ENCODE data around the gene CLN3. TPM values are rescaled to one million over a fixed set of nuclear protein-coding genes. Genes with fewer than 3 reads are reported as not detected.
A peak's percentile ranks its signal among the peaks of the same experiment; 100 is the strongest.

CLN3 gene
- 10 to 100 TPM; 14.9 to 19.3 TPM for polyA plus RNA-seq

- Histone ChIP-seq H3K9me3 (ENCODE audit: control insufficient read depth in 2 of 2, insufficient read depth in 1 of 2, low read depth in 1 of 2, low read length in 1 of 2) (no peaks in the 10 kb centered on the region), H3K27me3 (ENCODE audit: control insufficient read depth in 1 of 2, insufficient read depth in 2 of 2, low read length in 2 of 2) (no peaks in the 10 kb centered on the region), H3K4me1 (ENCODE audit: control insufficient read depth in 2 of 2, insufficient read depth in 2 of 2, low read length in 1 of 2) (no peaks in the 10 kb centered on the region), H3K36me3 (ENCODE audit: control insufficient read depth in 2 of 2, insufficient read depth in 2 of 2, low read length in 1 of 2) (peaks cover 0 to 13% of the 10 kb centered on the region in 2 donors), H3K27ac (ENCODE audit: low read depth in 2 of 2, low read length in 1 of 2) (peak within 1 kb of the TSS; percentile 96 to 99), H3K4me3 (ENCODE audit: low read depth in 1 of 2, low read length in 2 of 2) (peak within 1 kb of the TSS; percentile 88 to 96)
- 0% methylated on average over 21 of the region's 21 CpGs for WGBS, 2 donors
Observed at GRCh38 chr16:28491970-28492474, at the start of gene CLN3. TSS of gene CLN3 (minus strand) at chr16:28492074. CDS start at chr16:28491759, 315 bp downstream.

GRCh38 chr16:28540346-28540745 lies 48.5 kb upstream of the CLN3 start:
- 78 to 81% methylated on average over 3 of the region's 3 CpGs for WGBS, 2 donors
- H3K27me3 ChIP-seq (ENCODE audit: control insufficient read depth in 1 of 2, insufficient read depth in 2 of 2, low read length in 2 of 2) = no peaks in the 10 kb centered on the region
- H3K27ac ChIP-seq (ENCODE audit: low read depth in 2 of 2, low read length in 1 of 2) = no peak overlapping the region
- H3K36me3 ChIP-seq (ENCODE audit: control insufficient read depth in 2 of 2, insufficient read depth in 2 of 2, low read length in 1 of 2) = no peaks in the 10 kb centered on the region
- H3K4me3 ChIP-seq (ENCODE audit: low read depth in 1 of 2, low read length in 2 of 2) = no peak overlapping the region
- peaks cover 4 to 7% of the 10 kb centered on the region in 2 donors for H3K4me1 ChIP-seq (ENCODE audit: control insufficient read depth in 2 of 2, insufficient read depth in 2 of 2, low read length in 1 of 2)
- H3K9me3 ChIP-seq (ENCODE audit: control insufficient read depth in 2 of 2, insufficient read depth in 1 of 2, low read depth in 1 of 2, low read length in 1 of 2) = no peaks in the 10 kb centered on the region

- Histone ChIP-seq H3K27ac (ENCODE audit: low read depth in 2 of 2, low read length in 1 of 2) (peak within 1 kb of the TSS; percentile 90 to 99), H3K4me3 (ENCODE audit: low read depth in 1 of 2, low read length in 2 of 2) (peak within 1 kb of the TSS; percentile 49 to 57), H3K9me3 (ENCODE audit: control insufficient read depth in 2 of 2, insufficient read depth in 1 of 2, low read depth in 1 of 2, low read length in 1 of 2) (no peaks in the 10 kb centered on the region), H3K4me1 (ENCODE audit: control insufficient read depth in 2 of 2, insufficient read depth in 2 of 2, low read length in 1 of 2) (peaks cover 5 to 7% of the 10 kb centered on the region in 2 donors), H3K36me3 (ENCODE audit: control insufficient read depth in 2 of 2, insufficient read depth in 2 of 2, low read length in 1 of 2) (peaks cover 0 to 6% of the 10 kb centered on the region in 2 donors), H3K27me3 (ENCODE audit: control insufficient read depth in 1 of 2, insufficient read depth in 2 of 2, low read length in 2 of 2) (no peaks in the 10 kb centered on the region)
- WGBS, 2 donors = 20 to 31% methylated on average over 22 of the region's 22 CpGs
Observed at GRCh38 chr16:28538733-28539596, 47.1 kb upstream of the CLN3 start, which contains the start of gene NUPR1. TSS of gene NUPR1 (minus strand) at chr16:28538974. CDS start at chr16:28538907, 67 bp downstream.

- Histone ChIP-seq H3K4me1 (ENCODE audit: control insufficient read depth in 2 of 2, insufficient read depth in 2 of 2, low read length in 1 of 2) (peaks cover 5 to 10% of the 10 kb centered on the region in 2 donors), H3K36me3 (ENCODE audit: control insufficient read depth in 2 of 2, insufficient read depth in 2 of 2, low read length in 1 of 2) (peaks cover 0 to 6% of the 10 kb centered on the region in 2 donors), H3K9me3 (ENCODE audit: control insufficient read depth in 2 of 2, insufficient read depth in 1 of 2, low read depth in 1 of 2, low read length in 1 of 2) (no peaks in the 10 kb centered on the region), H3K27ac (ENCODE audit: low read depth in 2 of 2, low read length in 1 of 2) (peak overlapping the region; percentile 90 to 99), H3K4me3 (ENCODE audit: low read depth in 1 of 2, low read length in 2 of 2) (peak overlapping the region; percentile 49 to 57), H3K27me3 (ENCODE audit: control insufficient read depth in 1 of 2, insufficient read depth in 2 of 2, low read length in 2 of 2) (no peaks in the 10 kb centered on the region)
- 72% methylated on average over 13 of the region's 13 CpGs for WGBS, 2 donors
Observed at GRCh38 chr16:28537964-28538732, 46.3 kb upstream of the CLN3 start.

- peaks cover 5 to 10% of the 10 kb centered on the region in 2 donors for H3K4me1 ChIP-seq (ENCODE audit: control insufficient read depth in 2 of 2, insufficient read depth in 2 of 2, low read length in 1 of 2)
- H3K27me3 ChIP-seq (ENCODE audit: control insufficient read depth in 1 of 2, insufficient read depth in 2 of 2, low read length in 2 of 2) = no peaks in the 10 kb centered on the region
- H3K4me3 ChIP-seq (ENCODE audit: low read depth in 1 of 2, low read length in 2 of 2) = peak overlapping the region; percentile 49 to 57
- WGBS, 2 donors = 42 to 50% methylated on average over 6 of the region's 6 CpGs
- peaks cover 0 to 6% of the 10 kb centered on the region in 2 donors for H3K36me3 ChIP-seq (ENCODE audit: control insufficient read depth in 2 of 2, insufficient read depth in 2 of 2, low read length in 1 of 2)
- H3K27ac ChIP-seq (ENCODE audit: low read depth in 2 of 2, low read length in 1 of 2) = peak overlapping the region; percentile 90 to 99
- no peaks in the 10 kb centered on the region for H3K9me3 ChIP-seq (ENCODE audit: control insufficient read depth in 2 of 2, insufficient read depth in 1 of 2, low read depth in 1 of 2, low read length in 1 of 2)
Observed at GRCh38 chr16:28537076-28537475, 45.2 kb upstream of the CLN3 start.

- peak overlapping the region; percentile 24 to 61 for H3K27ac ChIP-seq (ENCODE audit: low read depth in 2 of 2, low read length in 1 of 2)
- WGBS, 2 donors = 48 to 53% methylated on average over 5 of the region's 5 CpGs
Observed at GRCh38 chr16:28534542-28535373, 42.9 kb upstream of the CLN3 start.

GRCh38 chr16:28532940-28533647 lies 41.2 kb upstream of the CLN3 start:
- H3K27ac ChIP-seq (ENCODE audit: low read depth in 2 of 2, low read length in 1 of 2) = peak overlapping the region; percentile 37 to 64
- no peaks in the 10 kb centered on the region for H3K27me3 ChIP-seq (ENCODE audit: control insufficient read depth in 1 of 2, insufficient read depth in 2 of 2, low read length in 2 of 2)
- peaks cover 0 to 6% of the 10 kb centered on the region in 2 donors for H3K36me3 ChIP-seq (ENCODE audit: control insufficient read depth in 2 of 2, insufficient read depth in 2 of 2, low read length in 1 of 2)
- H3K9me3 ChIP-seq (ENCODE audit: control insufficient read depth in 2 of 2, insufficient read depth in 1 of 2, low read depth in 1 of 2, low read length in 1 of 2) = no peaks in the 10 kb centered on the region
- H3K4me1 ChIP-seq (ENCODE audit: control insufficient read depth in 2 of 2, insufficient read depth in 2 of 2, low read length in 1 of 2) = peaks cover 5 to 6% of the 10 kb centered on the region in 2 donors
- no peak overlapping the region for H3K4me3 ChIP-seq (ENCODE audit: low read depth in 1 of 2, low read length in 2 of 2)
- 83 to 85% methylated on average over 5 of the region's 5 CpGs for WGBS, 2 donors

More at GRCh38 chr16:28534542-28535373, 42.9 kb upstream of the CLN3 start:
- H3K4me1 ChIP-seq (ENCODE audit: control insufficient read depth in 2 of 2, insufficient read depth in 2 of 2, low read length in 1 of 2) = peaks cover 5 to 10% of the 10 kb centered on the region in 2 donors
- H3K4me3 ChIP-seq (ENCODE audit: low read depth in 1 of 2, low read length in 2 of 2) = no peak overlapping the region
- no peaks in the 10 kb centered on the region for H3K9me3 ChIP-seq (ENCODE audit: control insufficient read depth in 2 of 2, insufficient read depth in 1 of 2, low read depth in 1 of 2, low read length in 1 of 2)
- H3K27me3 ChIP-seq (ENCODE audit: control insufficient read depth in 1 of 2, insufficient read depth in 2 of 2, low read length in 2 of 2) = no peaks in the 10 kb centered on the region
- peaks cover 0 to 6% of the 10 kb centered on the region in 2 donors for H3K36me3 ChIP-seq (ENCODE audit: control insufficient read depth in 2 of 2, insufficient read depth in 2 of 2, low read length in 1 of 2)

- 66 to 71% methylated on average over 9 of the region's 9 CpGs for WGBS, 2 donors
- Histone ChIP-seq H3K4me1 (ENCODE audit: control insufficient read depth in 2 of 2, insufficient read depth in 2 of 2, low read length in 1 of 2) (peaks cover 2 to 3% of the 10 kb centered on the region in 2 donors), H3K27ac (ENCODE audit: low read depth in 2 of 2, low read length in 1 of 2) (peak overlapping the region; percentile 6 to 19)
Observed at GRCh38 chr16:28531777-28532744, 40.2 kb upstream of the CLN3 start.

More at GRCh38 chr16:28531777-28532744, 40.2 kb upstream of the CLN3 start:
- Histone ChIP-seq H3K4me3 (ENCODE audit: low read depth in 1 of 2, low read length in 2 of 2) (no peak overlapping the region), H3K9me3 (ENCODE audit: control insufficient read depth in 2 of 2, insufficient read depth in 1 of 2, low read depth in 1 of 2, low read length in 1 of 2) (no peaks in the 10 kb centered on the region), H3K27me3 (ENCODE audit: control insufficient read depth in 1 of 2, insufficient read depth in 2 of 2, low read length in 2 of 2) (no peaks in the 10 kb centered on the region), H3K36me3 (ENCODE audit: control insufficient read depth in 2 of 2, insufficient read depth in 2 of 2, low read length in 1 of 2) (peaks cover 0 to 6% of the 10 kb centered on the region in 2 donors)

All from esophagus (tissue), 2 donors.